GM21717 (cell line): ENCODE measurements around the gene HRH2.
"Not testable (repeated sequence)": the region's sequence is repeated elsewhere in the genome, so short reads cannot be mapped to it uniquely, and the experiment has no call there.

Experiments
- ATAC-seq: cut with Tn5 transposase; IDR thresholded peaks from one replicate; pipeline ENCODE4 v1.9.1; 2021; ENCODE audit warnings: mild to moderate bottlenecking, moderate library complexity; ENCODE audit not compliant: unreplicated experiment

The HRH2 gene

GRCh38 chr5:175657593-175658271 lies at the start of gene HRH2:
HRH2 (plus strand) TSS chr5:175658071; CDS start chr5:175683234, 25,163 bp downstream.
- ATAC-seq, result no peak

GRCh38 chr5:175609526-175609925 lies 48.3 kb upstream of the HRH2 start:
- no peak for ATAC-seq

DNA sequence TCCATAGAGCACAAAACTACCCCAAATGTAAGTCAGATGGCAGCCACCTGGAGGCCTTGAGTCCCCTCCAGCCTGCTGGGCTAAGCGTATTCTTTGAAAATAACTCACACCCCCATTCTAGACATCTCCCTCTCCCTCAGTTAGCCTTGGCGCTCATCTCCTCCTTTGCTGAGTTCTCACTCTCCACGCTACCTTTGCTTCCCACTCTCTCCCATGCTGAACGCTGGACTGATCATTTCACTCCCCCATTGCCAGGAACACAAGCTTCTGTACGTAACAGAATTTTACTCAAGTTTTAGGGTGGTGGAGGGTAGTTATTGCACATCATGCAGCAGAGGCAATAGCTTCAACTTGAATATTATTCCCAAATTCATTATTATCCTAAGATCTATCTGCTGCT lies 47.5 kb upstream of the HRH2 start:
- no peak for ATAC-seq

- ATAC-seq, result no peak
These were observed 47.0 kb upstream of the HRH2 start for GRCh38 chr5:175610898-175611297.

DNA sequence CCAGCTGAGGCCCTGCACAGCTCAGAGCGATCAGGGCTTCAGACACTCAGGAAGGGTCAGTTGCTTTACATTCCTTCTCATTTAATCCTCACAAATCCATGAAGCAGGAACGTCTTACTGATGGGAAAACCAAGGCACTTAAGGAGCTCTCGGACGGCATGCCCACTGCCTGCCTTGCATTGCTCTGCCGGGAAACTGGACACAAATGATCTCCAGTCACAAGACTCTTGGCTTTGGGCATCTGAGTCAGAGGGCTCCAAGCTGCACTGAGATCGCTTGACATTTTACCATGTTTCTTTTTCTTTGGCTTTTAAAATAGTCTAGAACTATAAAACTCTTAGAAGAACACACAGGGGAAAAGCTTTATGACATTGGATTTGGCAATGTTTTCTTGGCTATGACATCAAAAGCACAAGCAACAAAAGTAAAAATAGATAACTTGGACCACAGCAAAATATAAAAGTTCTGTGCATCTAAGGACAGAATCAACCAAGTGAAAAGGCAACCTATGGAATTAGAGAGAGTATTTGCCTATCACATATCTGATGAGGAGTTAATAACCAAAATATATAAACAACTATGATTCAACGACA lies 43.6 kb upstream of the HRH2 start:
- ATAC-seq, result no peak

DNA sequence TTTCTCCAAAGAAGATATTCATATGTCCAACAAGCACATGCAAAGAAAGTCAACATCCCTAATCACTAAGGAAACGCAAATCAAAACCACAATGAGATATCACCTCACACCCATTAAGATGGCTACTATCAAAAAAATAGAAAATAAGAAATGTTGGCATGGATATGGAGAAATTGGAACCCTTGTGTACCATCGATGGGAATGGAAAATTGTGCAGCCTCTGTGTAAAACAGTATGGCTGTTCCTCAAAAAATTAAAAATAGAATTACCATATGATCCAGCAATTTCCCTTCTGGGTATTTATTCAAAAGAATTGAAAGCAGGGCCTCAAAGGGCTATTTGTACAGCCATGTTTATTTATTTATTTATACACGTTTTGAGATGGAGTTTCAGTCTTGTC lies 43.0 kb upstream of the HRH2 start:
- no peak for ATAC-seq

- ATAC-seq, result no peak
These were observed 41.8 kb upstream of the HRH2 start for GRCh38 chr5:175616083-175616482.

GRCh38 chr5:175616527-175616926 lies 41.3 kb upstream of the HRH2 start:
- not testable (repeated sequence) for ATAC-seq

- no peak for ATAC-seq
These were observed 40.4 kb upstream of the HRH2 start for GRCh38 chr5:175617447-175617846.

DNA sequence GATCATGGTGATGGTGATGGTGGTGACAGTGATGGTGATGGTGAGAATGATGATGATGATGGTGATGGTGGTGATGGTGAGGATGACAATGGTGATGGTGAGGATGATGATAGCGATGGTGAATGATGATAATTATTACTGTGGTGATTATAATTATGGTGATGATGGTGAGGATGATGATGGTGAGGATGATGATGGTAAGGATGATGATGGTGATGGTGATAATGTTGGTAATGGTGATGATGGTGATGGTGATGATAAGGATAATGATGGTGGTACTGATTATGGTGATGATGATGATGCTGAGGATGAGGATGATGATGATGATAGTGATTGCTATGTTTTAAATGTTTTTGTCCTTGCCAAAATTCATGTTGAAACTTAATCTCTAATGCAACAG lies 37.3 kb upstream of the HRH2 start:
- no peak for ATAC-seq

- no peak for ATAC-seq
These were observed 35.9 kb upstream of the HRH2 start for GRCh38 chr5:175621971-175622370.

DNA sequence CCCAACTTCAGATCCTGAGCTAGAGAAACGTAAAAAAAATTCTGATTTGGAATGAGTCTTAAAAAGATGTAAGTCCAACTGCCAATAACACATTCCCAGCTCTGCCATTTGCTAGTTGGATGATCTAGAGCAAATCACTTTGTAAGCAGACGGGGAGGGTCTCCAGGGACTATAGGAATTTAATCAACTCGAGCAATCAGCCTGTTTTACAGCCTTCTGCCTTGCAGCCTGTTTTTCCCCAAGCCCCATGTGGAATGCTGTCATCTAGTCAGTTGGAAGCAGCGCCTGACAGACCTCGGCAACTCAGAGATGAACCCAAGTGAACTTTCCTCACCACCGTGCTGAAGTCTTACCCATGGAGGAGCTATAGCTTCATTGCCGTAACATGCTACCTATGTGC lies 34.8 kb upstream of the HRH2 start:
- no peak for ATAC-seq

GRCh38 chr5:175624316-175624715 lies 33.6 kb upstream of the HRH2 start:
- ATAC-seq, result no peak

GRCh38 chr5:175627005-175627404 lies 30.9 kb upstream of the HRH2 start:
- ATAC-seq, result no peak

DNA sequence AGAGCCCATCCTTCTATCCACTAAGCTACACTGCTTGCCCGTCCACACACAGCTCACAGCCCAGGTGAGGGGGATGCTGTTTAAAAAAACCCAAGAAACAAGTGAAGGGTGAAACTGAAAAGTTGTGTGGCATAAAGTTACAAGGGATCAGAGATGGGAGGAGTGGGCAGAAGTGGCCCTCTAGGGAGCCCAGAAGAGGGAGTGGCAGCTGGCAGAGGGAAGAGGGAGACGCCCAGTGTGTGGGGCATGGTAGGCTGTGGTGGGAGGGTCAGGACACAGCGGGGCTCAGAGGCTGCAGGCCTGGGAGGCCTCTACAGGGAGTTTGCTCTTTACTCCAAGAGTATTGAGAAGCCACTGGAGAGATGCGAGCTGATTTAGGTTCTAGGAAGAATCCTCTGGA lies 30.1 kb upstream of the HRH2 start:
- no peak for ATAC-seq

- no peak for ATAC-seq
These were observed 29.2 kb upstream of the HRH2 start for GRCh38 chr5:175628668-175629067.

GRCh38 chr5:175629261-175629660 lies 28.6 kb upstream of the HRH2 start:
- no peak for ATAC-seq

DNA sequence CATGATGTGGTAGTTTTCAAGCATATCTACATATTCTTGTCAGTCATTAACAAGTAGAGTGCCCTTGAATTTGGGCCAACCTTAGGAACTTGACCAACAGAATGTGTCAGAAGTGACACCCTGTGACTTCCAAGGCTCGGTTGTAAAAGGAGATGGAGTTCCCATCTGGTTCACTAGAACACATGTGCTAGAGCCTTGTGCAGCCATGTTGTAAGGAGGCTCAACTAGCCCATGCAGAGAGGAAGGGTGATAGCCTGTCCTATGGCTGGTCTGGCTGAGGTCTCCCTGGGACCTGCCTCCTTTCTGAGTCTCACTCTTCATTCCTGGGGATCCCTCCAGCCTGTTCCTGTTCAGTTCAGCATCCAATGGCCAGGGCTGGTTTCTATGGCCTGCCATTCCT lies 28.1 kb upstream of the HRH2 start:
- ATAC-seq, result no peak

DNA sequence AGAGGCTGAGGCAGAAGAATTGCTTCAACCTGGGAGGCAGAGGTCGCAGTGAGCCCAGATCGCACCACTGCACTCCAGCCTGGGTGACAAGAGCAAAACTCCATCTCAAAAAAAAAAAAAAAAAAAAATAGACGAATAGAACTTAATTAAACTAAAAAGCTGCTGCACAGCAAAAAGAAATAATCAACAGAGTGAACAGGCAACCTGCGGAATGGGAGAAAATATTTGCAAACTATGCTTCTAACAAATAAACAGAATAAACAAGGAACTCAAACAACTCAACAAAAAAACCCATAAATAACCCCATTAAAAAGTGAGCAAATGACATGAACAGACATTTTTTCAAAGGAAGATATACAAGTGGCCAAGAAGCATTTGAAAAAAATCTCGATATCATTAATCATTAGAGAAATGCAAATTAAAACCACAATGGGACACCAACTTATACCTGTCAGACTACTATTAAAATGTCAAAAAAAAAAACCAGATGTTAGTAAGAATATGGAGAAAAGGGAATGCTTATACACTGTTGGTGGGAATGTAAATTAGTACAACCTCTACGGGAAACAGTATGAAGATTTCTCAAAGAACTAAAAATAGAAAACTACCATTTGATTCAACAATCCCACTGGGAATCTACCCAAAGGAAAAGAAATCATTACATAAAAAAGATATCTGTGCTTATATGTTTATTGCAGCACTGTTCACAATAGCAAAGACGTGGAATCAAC lies 21.9 kb upstream of the HRH2 start:
- ATAC-seq, result no peak

GRCh38 chr5:175638305-175638704 lies 19.6 kb upstream of the HRH2 start:
- no peak for ATAC-seq

- no peak for ATAC-seq
These were observed 17.6 kb upstream of the HRH2 start for GRCh38 chr5:175640106-175640775.

DNA sequence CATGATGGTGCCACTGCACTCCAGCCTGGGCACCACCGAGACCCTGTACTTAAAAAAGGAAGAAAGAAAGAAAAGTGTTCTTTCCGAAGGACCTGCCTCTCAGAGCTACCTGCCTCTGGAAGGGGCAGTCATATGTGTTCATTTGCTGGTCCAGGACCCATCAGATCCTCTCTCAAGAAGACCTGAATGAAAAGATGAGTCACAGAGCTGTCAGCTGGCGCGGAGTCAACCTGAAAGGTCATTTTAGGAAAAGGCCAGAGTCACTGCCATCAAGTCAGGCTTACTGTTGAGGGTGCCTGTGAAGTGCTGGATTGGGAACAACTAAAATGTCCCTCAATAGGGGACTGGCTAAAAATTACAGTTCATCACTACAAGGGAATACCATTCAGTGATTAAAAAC lies 14.9 kb upstream of the HRH2 start:
- ATAC-seq, result no peak
